Measurements from ENCODE around the gene GCN1.

GCN1 gene

GRCh38 chr12:120181991-120182631, 12.4 kb downstream of the GCN1 start:
- no peak for DNase-seq

DNA sequence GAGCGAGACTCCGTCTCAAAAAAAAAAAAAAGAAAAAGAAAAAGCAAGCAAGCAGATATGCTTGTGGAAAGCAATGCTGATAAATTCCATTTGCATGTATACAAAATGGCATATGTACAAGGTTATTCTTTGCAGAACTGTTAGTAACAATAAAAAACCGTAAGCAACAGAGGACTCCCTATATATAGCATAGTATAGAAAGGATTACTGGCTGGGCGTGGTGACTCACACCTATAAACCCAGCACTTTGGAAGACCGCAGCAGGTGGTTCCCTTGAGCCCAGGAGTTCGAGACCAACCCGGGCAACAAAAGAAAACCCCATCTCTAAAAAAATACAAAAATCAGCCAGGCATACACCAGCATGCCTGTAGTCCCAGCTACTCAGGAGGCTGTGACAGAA, 13.5 kb downstream of the GCN1 start:
- no peak for DNase-seq

- no peak for DNase-seq
These were observed 19.0 kb downstream of the GCN1 start for GRCh38 chr12:120175537-120175936.

DNA sequence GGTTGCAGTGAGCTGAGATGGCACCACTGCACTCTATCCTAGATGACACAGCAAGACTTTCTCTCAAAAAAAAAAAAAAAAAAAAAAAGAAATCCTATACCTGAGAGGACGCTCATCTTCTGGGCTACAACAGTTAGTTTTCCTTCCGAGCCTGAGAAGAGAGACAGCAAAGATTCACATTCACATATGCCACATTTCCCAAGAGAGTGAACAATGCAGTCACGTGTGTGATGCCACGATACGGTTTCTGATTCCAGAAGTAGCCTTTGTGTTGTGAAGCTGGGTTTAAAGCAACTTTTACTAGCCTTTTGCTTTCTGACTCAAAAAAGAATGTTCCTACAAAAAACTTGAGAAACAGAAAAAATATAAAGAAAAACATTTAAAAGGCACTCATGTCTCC, 19.5 kb downstream of the GCN1 start:
- no peak for DNase-seq

DNA sequence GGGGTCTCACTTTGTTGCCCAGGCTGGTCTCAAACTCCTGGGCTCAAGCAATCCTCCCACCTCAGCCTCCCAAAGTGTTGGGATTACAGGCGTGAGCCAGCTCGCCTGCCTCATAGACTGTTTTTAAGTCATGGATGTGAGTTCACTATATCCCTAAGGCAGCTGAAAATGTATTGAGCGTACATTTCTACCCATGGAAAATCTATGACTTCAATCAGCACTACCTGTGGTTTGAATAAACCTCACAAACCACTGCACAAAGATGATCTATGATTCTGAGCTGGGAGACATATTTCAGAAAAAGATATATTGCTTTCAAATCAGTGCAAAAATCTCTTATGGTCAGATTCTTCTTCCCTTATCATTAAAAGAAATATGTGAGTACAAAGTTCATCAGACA, 22.5 kb downstream of the GCN1 start:
- DNase-seq: no peak

DNA sequence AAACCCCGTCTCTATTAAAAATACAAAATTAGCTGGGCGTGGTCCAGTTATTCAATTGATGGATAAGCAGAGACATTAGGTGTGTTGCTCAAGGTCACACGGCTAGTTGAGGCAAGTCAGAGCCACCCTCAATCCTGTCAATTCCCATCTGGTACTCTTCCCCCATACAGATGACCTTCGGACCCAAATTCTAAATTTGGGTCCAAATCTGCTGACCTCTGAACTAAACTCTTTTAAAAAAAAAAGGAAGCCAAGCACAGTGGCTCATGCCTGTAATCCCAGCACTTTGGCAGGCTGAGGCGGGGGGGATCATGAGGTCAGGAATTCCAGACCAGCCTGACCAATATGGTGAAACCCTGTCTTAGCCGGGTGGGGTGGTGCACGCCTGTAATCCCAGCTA, 23.9 kb downstream of the GCN1 start:
- DNase-seq: no peak

DNA sequence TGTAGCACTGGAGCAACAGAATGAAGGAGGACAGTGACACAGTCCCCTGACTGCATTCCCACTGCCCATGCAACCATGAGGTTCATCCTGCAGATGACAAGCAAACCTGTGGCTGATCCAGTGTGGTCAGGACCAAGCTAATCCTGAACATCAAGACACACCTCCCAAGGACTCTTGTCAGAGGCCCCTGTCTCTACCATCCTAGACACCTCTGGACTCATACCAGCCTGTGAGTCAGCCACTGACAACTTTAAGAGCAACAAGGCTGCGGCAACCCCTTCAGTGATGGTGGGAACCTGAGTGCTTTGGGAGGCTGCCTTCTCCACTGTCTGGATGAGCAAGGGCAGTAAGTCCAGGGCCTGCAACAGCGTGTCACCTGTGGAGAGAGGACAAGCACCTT, 24.6 kb downstream of the GCN1 start:
- DNase-seq: no peak

GRCh38 chr12:120168337-120168736, 26.2 kb downstream of the GCN1 start:
- DNase-seq: no peak

DNA sequence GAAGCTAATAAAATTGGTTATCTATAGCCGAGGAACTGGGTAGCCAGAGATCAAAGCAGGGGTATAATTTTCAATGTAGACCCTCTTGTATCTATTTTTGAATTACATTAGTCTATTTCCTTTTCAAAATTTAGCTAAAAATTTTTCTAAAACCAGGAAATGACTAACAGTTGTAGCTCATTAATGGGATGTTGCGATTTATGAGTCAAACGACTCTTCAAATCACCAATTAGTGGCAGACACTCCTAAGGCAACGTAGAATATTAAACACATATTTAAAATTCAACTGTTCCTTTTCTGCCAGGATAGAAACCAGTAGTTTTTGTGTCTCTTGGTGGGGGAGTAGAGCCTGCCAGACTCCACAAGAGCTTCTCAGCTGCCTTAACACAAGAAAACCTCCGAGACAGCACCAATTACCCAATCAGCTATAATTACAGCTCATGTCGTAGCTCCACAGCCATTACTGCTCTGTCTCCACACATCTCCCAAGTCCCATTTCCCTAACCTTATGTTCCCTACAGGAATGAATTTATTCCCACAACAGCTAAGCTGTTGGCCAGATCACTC, 26.9 kb downstream of the GCN1 start:
- DNase-seq: no peak

- DNase-seq: no peak
These were observed 30.2 kb downstream of the GCN1 start for GRCh38 chr12:120164293-120164692.

- DNase-seq: no peak
These were observed 31.8 kb downstream of the GCN1 start for GRCh38 chr12:120162763-120163162.

GRCh38 chr12:120161852-120162251, 32.7 kb downstream of the GCN1 start:
- no peak for DNase-seq

GRCh38 chr12:120159509-120160237, 34.8 kb downstream of the GCN1 start:
- DNase-seq: no peak

- no peak for DNase-seq
These were observed 36.2 kb downstream of the GCN1 start for GRCh38 chr12:120158351-120158750.

DNA sequence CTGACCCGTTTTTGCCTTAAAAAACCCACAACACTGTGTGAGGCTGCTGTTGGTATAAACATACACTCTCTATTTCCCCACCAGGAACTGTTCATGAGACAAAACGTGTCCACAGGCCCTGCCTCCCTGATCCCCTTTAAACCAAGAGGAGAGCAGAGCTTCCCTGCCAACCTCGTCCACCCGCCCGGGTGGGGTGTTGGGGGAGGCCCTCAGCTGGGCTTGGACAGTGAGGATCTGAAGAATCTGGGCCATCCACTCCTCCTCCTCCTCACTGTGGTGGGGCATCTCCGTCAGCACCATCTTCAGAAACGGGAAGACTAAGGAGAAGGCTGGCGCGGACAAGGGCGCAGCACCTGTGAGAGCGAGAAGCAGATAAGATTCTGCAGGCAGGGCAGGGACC, 36.8 kb downstream of the GCN1 start:
- DNase-seq: no peak

DNA sequence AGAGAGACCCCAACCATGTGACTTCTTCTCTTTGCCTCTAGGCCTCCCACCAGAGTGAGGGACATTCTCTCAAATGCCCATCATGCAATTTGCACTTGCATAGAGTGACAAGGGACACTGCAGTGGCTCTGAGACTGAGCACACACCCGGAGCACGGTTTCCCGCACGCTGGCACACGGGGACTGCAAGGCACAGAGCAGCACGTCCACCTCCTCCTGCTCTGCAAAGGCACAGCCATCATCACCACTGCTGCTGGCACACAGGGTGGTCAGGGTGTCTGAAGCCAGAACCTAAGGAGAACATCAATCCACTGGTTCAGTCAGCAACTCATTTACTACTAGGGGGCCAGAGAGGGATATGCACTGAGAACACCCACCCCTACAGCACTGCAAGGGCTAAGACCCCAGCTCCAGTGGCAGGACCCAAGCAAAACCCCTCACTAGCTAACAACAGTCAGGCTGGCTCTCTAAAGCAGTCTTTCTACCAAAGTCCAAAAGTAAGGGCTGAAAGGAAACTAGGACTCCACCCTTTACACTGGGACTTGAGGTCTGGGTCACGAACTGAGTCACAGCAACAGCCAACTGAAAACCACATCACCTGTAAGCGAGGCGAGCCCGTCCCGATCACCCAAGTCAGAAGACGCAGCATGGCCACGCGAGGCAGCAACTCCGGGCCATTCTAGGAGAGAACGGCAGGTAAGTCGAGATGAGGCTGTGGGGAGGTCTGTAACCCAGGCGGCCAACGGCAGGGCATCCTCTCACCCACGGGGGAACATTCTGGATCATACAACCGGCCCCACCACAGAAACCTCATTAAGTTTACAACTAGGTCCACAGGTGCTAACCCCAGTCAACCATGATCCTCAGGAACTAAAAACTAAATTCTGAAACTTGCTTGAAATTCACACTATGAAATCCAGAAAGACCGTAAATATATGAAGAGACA, 37.9 kb downstream of the GCN1 start:
- DNase-seq: no peak

- DNase-seq: no peak
These were observed 39.4 kb downstream of the GCN1 start for GRCh38 chr12:120155072-120155471.

DNA sequence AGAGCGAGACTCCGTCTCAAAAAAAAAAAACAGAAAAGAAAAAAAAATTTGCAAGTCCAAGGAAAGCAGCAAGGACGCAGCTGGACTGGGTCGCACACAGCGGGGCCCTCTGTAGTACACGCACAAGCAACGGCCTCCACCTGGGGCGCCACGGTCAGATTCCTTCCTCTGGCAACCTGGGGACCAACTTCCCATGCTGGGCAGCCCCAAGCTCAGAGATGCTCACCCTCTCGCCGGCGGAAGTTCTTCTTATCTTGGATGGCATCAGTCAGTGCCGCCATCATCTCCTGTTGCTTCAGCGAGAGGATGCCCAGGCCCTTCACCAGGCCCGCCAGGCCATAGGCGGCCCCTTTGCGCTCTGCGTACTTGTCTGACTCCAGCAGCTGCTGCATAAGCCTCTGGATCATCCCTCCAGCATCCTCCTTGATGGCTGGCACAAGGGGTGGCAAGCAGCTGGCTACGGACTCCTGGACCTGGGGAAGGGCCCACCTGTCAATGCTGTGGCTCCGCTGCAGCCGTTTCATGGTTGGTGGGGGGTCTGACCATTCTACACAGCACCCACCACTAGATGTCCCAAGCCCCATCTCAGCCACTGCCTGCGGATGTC, 43.5 kb downstream of the GCN1 start:
- DNase-seq: no peak

GRCh38 chr12:120148011-120148410, 46.5 kb downstream of the GCN1 start:
- DNase-seq: no peak

DNA sequence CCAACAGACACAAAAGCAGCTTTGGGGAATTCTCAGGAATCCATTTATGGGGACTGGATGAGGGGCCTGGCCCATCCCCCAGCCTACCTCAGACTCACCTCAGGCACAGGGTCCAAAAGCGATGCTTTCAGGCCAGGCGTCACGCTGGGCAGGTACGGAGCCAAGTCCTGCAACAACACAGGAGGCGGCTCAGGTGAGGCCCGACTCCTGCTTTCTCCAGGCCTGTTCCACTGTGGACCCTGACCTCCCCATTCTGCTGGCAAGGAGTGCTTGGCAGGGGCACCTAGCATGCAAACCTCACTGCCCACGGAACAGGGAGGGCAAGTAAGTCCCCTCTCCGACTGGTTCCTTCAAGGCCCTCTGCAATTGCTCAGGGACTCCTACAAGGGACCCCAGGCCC, 49.4 kb downstream of the GCN1 start:
- DNase-seq: no peak

DNA sequence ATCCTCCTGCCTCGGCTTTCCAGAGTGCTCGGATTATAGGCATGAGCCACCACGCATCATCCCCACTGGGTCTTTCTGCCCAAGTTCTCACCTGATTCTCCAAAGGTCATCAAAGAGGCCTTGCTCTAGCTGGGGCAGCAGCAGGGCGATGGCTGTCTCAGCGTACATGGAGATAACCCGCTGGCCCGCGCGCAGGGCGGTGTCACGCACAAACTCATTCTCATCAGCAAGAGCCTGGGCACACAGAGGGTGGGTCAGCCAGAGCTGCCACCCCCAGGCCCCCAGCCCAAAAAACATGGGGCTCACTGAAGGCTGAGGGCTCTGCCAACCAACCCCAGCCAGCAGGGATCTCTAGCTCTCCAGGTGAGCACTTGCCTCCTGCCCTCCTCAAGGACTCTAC, 50.3 kb downstream of the GCN1 start:
- DNase-seq: no peak

DNA sequence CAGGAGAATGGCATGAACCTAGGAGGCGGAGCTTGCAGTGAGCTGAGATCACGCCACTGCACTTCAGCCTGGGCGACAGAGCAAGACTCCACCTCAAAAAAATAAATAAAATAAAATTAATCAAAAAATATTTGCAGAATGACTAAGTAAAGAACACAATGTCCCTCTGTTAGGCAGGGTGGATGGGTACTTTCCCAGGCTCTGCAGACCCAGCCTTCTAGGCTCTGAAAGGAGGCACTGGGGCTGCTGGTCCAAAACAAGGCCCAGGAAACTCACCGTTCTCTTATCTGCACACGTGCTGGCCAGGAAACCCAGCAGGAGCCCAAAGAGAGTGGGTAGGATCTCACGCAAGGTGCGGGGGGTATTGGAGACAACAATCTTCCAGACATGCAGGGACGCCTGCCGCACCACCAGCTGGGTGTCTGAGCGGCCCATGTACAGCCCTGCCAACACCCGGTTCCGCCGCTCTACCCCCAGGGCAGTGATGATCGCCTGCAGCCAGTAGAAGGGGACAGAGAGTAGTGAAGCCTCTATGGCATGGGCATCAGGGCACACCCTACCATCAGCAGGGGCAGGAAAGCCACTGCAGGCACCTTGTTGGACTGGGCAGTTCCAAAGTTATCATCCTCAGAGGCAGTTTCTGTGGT, 52.2 kb downstream of the GCN1 start:
- DNase-seq: no peak

Measured in NCI-H774 (cell line).